GM23338 (cell line): ENCODE data around the gene OBSCN.

Experiments
- CTCF ChIP-seq, 2 experiments: fragments of 200-600 bp in 1 of 2; sonication (generic) in 1 of 2; conservative IDR thresholded peaks; 2 replicates each; pipeline versions ENCODE4 v1.5.1 to v1.6.1; 2016 to 2017; ENCODE audit warnings: antibody characterized with exemption in 2 of 2, low read depth in 2 of 2, mild to moderate bottlenecking in 2 of 2, moderate library complexity in 1 of 2
- EZH2 ChIP-seq: fragments of 200-600 bp; sonication (generic); IDR thresholded peaks from one replicate; pipeline ENCODE4 v1.8.0; 2017; ENCODE audit warnings: antibody characterized with exemption, mild to moderate bottlenecking, low read depth; ENCODE audit not compliant: unreplicated experiment
- EZH2phosphoT487 ChIP-seq: fragments of 200-600 bp; sonication (generic); IDR thresholded peaks from one replicate; pipeline ENCODE4 v1.8.1; 2018; ENCODE audit warnings: antibody characterized with exemption; ENCODE audit not compliant: unreplicated experiment
- POLR2AphosphoS5 ChIP-seq: IDR thresholded peaks from 2 replicates; pipeline ENCODE4 v1.6.1; 2016; ENCODE audit warnings: antibody characterized with exemption, low read depth

- TF ChIP-seq POLR2AphosphoS5 (no peak), CTCF (conservative IDR thresholded peaks at IDR 0.05; ENCODE audit: low read depth in 2 of 2) (no peak), EZH2 (no peak), EZH2phosphoT487 (no peak)
These were observed 81.5 kb downstream of the OBSCN start for GRCh38 chr1:228289239-228289849.
